ENCODE results near the gene GRP.

The GRP gene

GRCh38 chr18:59271606-59272220 is 51.8 kb downstream of the GRP start:
- no peak overlapping the region for H3K4me3 ChIP-seq (ENCODE audit: low read depth, low read length)
- no peak for DNase-seq (ENCODE audit: low read depth, low spot score)
- POLR2A ChIA-PET: no interaction called here
- CTCF ChIA-PET: interaction anchor here (0.7 to 5.2 kb wide), 7 partner anchors 8 to 188 kb away, joined by 3 to 24 read pairs (median 4); no protein-coding TSS in a partner anchor
- no peak for TF ChIP-seq CTCF (IDR thresholded peaks at IDR 0.05; ENCODE audit: insufficient read depth, low read length, missing control alignments)

GRCh38 chr18:59272221-59272888 is 52.4 kb downstream of the GRP start:
- ChIA-PET CTCF (interaction anchor here (1.0 to 5.2 kb wide), 7 partner anchors 9 to 188 kb away, joined by 3 to 24 read pairs (median 6); no protein-coding TSS in a partner anchor), POLR2A (no interaction called here)
- no peak for TF ChIP-seq CTCF (IDR thresholded peaks at IDR 0.05; ENCODE audit: insufficient read depth, low read length, missing control alignments)
- peak overlapping the region; percentile 23 for H3K4me3 ChIP-seq (ENCODE audit: low read depth, low read length)
- DNase-seq (ENCODE audit: low read depth, low spot score): no peak

GRCh38 chr18:59272891-59273758 is 53.2 kb downstream of the GRP start, which contains the start of gene RAX:
RAX (minus strand) TSS chr18:59273454; CDS start chr18:59273206, 248 bp downstream.
- TF ChIP-seq CTCF (IDR thresholded peaks at IDR 0.05; ENCODE audit: insufficient read depth, low read length, missing control alignments): peak; percentile 18
- no peak for DNase-seq (ENCODE audit: low read depth, low spot score)
- POLR2A ChIA-PET: no interaction called here
- CTCF ChIA-PET: interaction anchor here (1.0 to 5.2 kb wide), 7 partner anchors 10 to 189 kb away, joined by 4 to 24 read pairs (median 7); no protein-coding TSS in a partner anchor
- peak within 1 kb of the TSS; percentile 23 for H3K4me3 ChIP-seq (ENCODE audit: low read depth, low read length)

- no peak overlapping the region for H3K4me3 ChIP-seq (ENCODE audit: low read depth, low read length)
- CTCF ChIA-PET: interaction anchor here (1.0 to 5.2 kb wide), 7 partner anchors 10 to 190 kb away, joined by 4 to 24 read pairs (median 7); no protein-coding TSS in a partner anchor
- no peak for DNase-seq (ENCODE audit: low read depth, low spot score)
- no peak for TF ChIP-seq CTCF (IDR thresholded peaks at IDR 0.05; ENCODE audit: insufficient read depth, low read length, missing control alignments)
- POLR2A ChIA-PET: no interaction called here
Measured at GRCh38 chr18:59273759-59274532, 54.0 kb downstream of the GRP start.

- TF ChIP-seq CTCF (IDR thresholded peaks at IDR 0.05; ENCODE audit: insufficient read depth, low read length, missing control alignments): no peak
- DNase-seq (ENCODE audit: low read depth, low spot score): no peak
- POLR2A ChIA-PET: no interaction called here
- CTCF ChIA-PET: interaction anchor here (1.4 to 3.3 kb wide), 3 partner anchors 26 to 128 kb away, joined by 3 to 10 read pairs (median 7); no protein-coding TSS in a partner anchor
- no peak overlapping the region for H3K4me3 ChIP-seq (ENCODE audit: low read depth, low read length)
Measured at GRCh38 chr18:59274533-59274928, 54.6 kb downstream of the GRP start.

Measured in AG04449 (cell line).